ENCODE results near the gene TNFRSF6B.
"Not testable (repeated sequence)": the region's sequence is repeated elsewhere in the genome, so short reads cannot be mapped to it uniquely, and the experiment has no call there.

The TNFRSF6B gene, protein sequence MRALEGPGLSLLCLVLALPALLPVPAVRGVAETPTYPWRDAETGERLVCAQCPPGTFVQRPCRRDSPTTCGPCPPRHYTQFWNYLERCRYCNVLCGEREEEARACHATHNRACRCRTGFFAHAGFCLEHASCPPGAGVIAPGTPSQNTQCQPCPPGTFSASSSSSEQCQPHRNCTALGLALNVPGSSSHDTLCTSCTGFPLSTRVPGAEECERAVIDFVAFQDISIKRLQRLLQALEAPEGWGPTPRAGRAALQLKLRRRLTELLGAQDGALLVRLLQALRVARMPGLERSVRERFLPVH

DNA sequence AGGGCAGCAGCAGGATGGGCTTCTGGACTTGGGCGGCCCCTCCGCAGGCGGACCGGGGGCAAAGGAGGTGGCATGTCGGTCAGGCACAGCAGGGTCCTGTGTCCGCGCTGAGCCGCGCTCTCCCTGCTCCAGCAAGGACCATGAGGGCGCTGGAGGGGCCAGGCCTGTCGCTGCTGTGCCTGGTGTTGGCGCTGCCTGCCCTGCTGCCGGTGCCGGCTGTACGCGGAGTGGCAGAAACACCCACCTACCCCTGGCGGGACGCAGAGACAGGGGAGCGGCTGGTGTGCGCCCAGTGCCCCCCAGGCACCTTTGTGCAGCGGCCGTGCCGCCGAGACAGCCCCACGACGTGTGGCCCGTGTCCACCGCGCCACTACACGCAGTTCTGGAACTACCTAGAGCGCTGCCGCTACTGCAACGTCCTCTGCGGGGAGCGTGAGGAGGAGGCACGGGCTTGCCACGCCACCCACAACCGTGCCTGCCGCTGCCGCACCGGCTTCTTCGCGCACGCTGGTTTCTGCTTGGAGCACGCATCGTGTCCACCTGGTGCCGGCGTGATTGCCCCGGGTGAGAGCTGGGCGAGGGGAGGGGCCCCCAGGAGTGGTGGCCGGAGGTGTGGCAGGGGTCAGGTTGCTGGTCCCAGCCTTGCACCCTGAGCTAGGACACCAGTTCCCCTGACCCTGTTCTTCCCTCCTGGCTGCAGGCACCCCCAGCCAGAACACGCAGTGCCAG lies at the start of gene TNFRSF6B:
TNFRSF6B (plus strand) TSS at position 25 of the 729 bp plus-strand sequence; CDS start at position 141, 116 bp downstream.
- peak; percentile 67 for DNase-seq

DNA sequence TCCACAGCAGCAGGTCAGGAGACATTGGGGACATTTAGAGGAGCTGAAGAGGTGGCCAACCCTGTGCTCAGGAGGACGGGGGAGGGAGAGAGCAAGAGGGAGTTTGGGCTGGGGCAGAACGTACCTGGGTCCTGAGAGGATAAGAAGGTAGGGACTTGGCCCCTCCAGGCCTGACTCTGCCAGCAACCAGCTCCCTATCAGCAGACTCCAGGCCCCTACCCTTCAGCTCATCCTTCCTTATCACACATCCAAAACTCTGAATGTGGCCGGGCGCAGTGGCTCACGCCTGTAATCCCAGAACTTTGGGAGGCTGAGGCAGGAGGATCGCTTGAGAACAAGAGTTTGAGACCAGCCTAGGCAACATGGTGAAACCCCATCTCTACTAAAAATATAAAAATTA lies 48.3 kb upstream of the TNFRSF6B start:
- no peak for DNase-seq

DNA sequence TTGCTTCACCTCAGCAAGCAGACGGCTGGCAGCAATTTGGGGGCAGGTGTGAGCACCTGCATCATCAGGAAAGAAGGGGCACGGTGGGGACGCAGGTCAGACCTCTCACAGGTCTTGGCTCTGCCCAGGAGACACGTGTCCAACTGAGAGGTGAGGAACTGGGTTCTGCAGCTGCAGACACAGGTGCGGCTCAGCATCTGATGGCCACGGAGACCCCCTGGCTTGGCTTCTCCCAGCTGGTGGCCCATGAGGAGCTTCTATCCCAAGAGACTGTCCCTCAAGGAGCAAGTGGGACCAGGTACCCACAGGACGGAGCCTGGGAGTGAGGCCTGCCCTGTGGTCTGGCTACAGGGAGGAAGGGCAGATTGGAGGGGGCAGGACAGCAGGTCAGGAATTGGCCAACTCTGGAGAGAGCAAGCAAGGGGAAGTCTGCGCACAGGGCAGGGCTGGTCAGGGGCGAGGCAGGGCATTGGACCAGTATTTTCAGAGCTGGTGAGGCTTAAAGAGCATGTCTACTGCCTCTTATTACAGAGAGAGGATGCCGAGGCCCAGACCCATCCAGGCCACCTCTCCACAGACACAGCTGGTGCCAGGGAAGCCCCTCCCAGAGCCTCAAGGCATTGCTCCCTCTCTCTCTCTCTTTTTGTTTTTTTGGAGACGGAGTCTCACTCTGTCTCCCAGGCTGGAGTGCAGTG lies 47.4 kb upstream of the TNFRSF6B start:
- DNase-seq = no peak

DNA sequence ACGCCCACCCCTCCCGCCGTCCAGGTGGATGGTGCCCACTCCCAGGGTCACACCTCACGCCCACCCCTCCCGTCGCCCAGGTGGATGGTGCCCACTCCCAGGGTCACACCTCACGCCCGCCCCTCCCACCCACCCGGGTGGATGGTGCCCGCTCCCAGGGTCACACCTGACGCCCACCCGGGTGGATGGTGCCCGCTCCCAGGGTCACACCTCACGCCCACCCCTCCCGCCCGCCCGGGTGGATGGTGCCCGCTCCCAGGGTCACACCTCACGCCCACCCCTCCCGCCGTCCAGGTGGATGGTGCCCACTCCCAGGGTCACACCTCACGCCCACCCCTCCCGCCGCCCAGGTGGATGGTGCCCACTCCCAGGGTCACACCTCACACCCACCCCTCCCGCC lies 46.0 kb upstream of the TNFRSF6B start:
- not testable (repeated sequence) for DNase-seq

DNA sequence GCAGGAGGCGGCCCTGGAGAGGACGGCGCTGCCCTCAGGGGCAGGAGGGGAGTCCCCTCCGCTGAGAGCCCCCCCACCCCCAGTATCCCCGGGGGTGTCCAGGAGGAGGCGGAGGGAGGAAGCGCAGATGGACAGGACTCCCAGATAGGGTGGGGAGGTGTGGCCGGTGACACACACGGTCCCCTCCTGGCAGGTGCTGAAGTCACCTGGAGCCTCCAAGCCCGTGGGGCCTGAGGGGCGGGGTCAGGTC lies 44.6 kb upstream of the TNFRSF6B start:
- no peak for DNase-seq

DNA sequence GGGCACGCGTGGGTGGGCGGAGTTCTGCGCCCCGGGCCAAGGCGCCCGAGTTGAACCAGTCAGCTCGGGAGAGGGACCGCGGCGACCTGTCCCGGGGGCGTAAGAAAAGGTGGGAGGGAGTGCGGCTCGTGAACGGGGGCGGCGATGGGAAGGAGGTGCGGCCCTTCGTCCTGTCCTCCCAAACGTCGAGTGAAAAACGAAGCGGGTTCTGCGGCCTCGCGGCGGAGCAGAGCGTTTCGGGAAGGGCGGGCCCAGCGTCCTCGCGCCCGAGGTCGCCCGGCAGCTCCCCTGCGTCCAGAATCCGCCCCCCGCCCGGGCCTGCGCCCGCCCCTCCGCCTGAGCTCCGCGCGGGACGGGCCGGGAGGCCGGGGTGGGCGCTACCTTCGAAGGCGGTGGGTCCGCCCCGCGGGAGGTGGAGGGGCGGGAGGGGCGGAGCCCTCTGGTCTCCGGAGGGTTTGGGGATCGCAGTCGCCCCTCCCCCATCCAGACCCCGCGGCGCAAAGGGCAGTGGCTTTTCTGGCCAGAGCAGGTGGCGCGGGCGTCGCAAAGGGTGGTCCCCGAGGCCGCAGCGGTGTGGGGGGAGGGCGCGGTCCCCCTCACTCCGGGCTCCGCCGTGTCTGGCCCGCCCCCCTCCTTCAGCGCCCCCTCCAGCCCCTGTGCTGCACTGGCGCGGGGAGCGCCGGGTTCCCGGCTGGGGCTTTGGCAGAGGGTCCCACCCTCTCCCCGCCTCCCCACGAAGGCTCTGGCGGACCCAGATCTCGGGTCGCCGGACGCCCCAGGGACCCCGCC lies 44.1 kb upstream of the TNFRSF6B start:
- DNase-seq = peak; percentile 83

DNA sequence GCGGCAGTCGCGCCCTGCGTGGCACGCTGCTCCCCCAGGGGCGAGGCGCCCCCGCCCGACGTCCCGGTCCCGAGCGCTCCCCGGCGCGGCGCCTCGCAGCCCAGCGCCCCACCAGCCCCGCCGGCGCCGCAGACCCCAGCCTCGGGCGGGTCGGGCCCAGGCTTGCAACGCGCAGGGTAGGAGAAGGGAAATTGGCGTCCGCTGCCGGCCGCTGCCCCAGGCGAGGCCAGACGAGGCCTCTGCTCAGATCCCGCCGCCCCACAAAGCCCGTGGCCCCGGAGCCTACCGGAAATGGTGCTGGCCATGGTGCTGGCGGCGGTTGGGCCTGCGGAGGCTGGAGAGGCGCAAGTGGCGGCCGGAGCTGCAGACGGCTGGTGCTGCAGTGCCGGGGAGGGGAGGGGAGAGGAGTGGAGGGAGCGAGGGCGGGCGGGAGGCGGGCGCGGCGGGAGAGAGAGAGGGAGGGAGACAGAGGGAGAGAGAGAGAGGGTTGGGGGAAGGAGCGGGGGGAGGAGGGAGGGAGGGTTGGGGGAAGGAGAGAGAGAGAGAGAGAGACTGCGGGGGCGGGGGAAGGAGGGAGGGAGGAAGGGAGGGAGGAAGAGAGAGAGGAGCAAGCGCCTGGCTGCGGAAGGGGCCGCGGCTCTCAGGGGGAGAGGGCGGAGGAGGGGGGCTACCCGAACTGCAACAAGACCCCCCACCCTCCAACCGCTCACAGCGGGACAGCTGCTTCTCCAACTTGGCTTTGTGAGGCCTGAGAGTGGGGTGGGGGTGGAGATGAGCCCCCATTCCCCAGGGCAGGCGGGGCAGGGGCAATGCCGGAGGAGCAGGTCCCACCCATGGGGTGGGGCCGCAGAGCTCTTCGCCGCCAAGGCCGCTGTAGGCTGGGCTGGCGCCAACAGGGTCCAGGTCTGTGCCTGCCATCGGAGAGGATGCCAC lies 43.1 kb upstream of the TNFRSF6B start, which contains the start of gene STMN3:
STMN3 (minus strand) TSS at position 384 of the 933 bp plus-strand sequence; CDS start at position 305, 79 bp downstream.
- DNase-seq = peak; percentile 89

DNA sequence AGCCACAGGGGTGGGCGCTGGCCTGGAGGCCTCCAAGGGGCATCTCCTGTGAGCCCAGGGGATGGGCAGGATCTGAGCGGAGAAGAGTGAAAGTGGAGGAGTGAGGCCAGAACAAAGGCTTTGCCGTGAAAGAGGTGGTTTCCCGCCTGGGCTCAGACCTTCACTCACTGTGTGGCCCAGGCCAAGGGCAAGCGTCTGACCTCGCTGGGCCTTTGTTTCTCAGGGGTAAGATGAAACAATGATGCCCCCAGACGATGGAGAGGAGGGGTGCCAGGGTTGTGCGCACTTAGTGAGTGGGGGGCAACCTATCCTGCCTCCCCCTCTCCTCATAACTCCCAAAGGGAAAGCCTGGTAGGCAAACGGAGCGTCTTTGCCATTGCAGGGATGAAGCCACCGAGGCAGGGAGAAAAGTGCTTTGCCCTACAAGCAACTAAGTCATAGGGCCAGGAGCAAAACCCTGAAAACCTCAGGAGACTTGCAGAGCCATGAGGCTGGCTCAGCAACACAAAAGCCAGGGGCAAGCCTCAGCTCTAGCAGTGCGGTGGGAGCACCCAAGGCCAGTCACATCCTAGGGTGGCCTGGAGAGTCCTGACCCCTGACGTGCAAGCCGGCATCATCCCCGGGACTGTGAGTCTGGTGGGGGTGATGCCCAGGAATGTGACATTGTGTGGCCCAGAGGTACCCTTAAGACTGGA lies 42.3 kb upstream of the TNFRSF6B start:
- no peak for DNase-seq

DNA sequence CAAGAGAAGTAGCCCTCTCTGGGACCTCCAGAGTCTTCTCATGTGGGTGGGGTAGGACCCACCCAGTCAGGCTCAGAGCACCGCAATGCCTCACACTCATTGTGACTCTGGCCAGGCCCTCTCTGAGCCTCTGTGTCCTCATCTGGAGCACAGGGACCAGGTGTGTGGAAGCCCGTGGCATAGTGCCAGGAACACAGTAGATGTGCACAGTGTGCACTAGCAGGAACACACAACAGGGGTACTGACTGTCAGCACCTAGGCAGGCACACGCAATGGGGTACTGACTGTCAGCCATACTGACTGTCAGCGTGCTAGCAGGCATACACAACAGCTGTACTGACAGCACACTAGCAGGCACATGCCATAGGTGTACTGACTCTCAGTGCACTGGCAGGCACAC lies 41.2 kb upstream of the TNFRSF6B start:
- DNase-seq = no peak

DNA sequence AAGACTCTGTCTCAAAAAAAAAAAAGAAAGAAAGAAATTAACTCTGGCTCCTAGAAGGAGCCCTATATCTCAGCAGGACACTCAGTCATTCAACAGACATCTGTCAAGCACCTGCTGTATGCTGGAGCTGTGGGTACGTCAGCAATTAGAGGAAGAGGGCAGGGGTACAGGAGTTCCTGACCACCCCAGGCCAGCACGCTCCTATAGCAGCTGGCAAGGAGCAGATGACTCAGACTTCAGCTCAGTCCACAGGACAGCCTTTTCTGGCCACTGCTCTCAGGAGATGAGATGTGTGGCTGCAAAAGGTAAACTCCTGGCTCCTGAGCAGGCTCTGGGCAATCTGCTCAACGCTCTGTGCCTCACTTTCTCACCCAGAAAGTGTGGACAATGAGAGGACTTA lies 40.0 kb upstream of the TNFRSF6B start:
- DNase-seq = no peak

DNA sequence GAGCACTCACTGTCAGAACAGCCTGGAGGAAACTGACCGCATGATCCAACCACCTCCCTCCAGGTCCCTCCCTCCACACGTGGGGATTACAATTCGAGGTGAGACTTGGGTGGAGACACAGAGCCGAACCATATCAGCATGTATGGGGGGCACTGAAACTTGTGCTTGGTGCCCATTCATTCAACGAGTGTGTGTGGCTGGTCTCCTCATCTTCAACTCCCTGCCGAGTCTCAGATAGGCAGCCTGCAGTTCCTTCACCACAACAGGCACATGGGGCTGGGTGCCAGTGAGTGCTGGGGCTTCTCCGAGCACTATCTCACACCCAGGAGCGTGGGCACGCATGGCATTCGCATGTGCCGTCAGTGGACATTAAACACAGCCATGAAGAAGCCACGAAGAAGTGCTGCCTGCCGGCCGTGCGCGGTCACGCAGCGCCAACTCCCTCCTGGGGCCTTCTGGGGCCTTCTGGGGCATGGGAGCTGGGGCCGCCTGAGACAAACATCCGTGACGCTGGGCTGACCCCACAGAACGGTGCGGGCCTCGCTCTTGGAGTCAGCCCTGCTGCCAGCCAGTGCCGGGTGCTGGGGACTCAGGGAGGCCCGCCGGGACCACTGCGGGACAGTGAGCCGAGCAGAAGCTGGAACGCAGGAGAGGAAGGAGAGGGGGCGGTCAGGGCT lies 39.1 kb upstream of the TNFRSF6B start:
- no peak for DNase-seq

DNA sequence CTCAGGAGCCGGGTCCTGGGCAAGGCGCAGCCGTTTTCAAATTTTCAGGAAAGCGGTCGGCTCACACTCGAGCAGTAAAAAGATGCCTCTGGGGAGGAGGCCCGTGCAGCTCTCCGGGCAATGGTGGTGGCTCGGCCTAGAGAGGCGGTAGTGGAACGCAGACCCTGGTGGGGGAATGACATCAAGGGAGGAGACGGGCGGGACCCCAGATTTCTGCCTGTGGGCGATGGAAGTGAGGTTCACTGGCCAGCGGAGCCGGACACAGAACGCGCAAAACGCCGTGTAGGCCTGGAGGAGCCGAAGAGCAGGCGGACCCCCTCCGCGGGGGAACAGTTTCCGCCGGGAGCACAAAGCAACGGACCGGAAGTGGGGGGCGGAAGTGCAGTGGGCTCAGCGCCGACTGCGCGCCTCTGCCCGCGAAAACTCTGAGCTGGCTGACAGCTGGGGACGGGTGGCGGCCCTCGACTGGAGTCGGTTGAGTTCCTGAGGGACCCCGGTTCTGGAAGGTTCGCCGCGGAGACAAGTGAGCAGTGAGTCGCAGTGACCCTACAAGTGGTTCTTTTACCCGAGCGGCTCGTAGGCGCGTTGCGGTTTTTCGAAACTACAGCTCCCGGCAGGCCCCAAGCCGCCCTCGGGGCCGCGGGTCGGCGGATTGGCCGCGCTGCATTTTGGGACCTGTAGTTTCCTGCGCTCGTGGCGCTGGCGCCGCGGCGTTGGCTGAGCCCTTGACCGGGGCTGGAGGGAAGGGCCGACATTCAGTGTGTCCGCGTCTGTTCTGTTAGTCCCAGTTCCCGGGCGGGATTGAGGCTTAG lies 38.3 kb upstream of the TNFRSF6B start, which contains the start of gene RTEL1:
RTEL1 (plus strand) TSS at position 376 of the 812 bp plus-strand sequence. CDS start 1,091 bp downstream, outside the sequence.
- DNase-seq = peak; percentile 96

DNA sequence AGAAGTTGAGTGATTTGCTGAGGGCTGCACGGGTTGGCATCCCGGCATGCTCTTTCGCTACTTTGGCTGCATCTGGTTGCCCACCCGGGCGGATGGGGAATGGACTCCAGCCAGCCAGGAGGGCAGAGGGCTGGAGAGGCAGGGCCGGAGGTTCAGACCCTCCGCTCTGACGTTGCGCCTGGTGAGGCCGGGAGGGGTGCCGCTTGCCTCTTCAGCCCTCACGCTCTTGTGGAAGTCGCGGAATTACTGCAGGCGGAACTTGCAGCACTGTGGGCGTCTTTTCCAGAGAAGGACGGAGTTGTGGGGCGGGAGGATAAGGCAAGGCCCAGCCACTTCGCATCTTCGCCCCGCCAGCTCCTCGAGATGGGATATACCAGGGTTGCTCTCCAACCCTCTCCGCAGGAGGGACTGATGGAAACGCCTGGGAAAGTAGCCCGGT lies 37.7 kb upstream of the TNFRSF6B start:
- DNase-seq = no peak

DNA sequence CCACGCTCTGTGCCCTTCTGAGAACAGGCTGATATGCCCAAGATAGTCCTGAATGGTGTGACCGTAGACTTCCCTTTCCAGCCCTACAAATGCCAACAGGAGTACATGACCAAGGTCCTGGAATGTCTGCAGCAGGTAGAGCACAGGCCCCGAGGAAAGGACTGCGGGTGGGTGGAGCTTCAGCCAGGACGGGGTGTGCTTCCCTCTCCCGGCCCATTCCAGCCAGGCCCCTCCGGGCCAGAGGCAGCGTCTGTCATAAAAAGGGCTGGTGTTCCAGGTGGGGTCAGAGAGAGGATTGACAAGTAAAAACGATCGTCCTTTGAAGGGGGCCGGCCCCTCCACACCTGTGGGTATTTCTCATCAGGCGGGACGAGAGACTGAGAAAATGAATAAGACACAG lies 37.1 kb upstream of the TNFRSF6B start:
- no peak for DNase-seq

DNA sequence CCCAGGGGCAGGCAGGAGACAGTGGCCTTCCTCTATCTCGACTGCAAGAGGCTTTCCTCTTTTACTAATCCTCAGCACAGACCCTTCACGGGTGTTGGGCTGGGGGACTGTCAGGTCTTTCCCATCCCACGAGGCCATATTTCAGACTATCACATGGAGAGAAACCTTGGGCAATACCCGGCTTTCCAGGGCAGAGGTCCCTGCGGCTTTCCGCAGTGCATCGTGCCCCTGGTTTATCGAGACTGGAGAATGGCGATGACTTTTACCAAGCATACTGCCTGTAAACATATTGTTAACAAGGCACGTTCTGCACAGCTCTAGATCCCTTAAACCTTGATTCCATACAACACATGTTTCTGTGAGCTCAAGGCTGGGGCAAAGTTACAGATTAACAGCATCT lies 36.3 kb upstream of the TNFRSF6B start:
- not testable (repeated sequence) for DNase-seq

DNA sequence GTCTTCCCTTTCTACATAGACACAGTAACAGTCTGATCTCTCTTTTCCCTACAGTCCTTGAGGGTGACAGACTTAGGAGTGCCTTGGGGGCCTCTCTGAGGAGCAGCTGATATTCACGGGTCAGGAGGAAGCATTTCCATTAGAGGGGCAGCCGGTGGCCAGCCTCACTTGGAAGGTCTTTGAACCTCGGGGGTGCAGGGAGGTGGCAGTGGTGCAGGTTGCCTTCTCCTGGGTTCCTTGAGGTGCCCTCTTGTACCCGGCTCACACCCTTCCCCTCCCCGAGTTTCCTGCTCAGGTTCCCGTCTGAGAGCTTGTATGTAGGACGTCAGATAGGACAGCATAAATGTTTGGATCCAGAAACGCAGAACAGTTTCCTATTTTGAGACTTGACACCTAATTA lies 35.8 kb upstream of the TNFRSF6B start:
- no peak for DNase-seq

DNA sequence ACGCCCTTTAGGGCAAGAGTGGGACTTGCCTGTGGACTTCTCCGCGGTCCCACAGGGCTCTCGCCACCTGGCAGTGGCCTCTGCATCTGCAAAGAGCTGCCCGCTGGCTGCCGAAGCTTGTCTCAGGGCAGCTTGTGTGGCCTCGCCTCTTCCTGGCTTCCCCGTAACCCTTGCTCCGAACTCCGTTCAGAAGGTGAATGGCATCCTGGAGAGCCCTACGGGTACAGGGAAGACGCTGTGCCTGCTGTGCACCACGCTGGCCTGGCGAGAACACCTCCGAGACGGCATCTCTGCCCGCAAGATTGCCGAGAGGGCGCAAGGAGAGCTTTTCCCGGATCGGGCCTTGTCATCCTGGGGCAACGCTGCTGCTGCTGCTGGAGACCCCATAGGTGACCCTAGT lies 35.3 kb upstream of the TNFRSF6B start:
- DNase-seq = no peak

DNA sequence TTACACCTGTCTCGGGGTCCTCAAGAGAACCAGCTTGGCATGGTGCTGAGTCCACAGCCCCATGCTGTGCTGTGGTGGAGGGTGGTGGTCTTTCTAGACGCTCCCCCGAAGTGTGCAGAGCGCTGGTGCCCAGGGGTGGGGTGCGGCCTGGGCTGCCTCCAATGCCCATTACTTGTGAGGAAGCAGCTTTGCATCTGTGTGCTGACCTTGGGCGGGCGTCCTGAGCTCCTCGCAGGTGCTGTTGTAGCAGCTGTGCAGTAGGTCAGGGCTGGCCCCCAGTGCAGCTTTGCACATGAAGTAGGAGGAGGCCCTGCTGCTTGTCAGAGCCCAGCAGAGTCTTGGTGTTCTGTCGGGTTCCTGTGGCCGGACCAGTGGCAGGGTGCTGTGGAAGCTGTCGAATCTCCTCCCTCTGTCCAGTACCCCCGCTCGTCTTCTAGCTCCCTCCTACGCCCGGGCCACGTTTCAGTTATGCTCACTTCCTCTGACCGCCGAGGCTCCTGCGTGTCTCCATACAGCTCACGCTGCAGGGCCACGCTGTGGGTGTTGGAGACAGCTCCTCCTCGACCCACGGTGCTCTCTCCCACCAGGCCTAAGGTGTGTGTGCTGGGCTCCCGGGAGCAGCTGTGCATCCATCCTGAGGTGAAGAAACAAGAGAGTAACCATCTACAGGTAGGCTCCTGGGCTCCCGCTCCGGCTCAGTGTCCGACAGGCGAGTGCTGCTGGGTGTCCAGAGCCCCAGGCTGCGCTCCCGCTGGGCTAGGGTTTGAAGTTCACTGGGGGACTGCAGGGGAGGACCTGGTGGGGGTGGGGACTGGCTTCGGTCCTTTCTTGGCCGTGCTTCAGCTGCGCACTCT lies 34.3 kb upstream of the TNFRSF6B start:
- DNase-seq = no peak

DNA sequence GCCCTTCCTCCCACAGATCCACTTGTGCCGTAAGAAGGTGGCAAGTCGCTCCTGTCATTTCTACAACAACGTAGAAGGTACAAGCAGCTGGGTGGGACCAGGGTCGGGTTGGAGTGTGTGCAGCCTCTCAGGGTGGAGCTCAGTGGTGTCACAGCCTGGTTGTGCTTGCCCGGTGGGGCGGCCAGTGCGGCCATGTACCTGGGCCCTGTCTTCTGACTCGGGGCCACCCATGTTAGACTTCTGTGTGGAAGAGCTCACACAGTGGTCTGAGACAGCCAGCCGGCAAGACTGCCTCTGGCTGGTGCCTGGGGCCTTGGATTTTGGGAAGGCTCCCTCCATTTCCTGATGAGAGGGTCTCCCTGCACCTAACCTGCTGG lies 33.7 kb upstream of the TNFRSF6B start:
- no peak for DNase-seq
